Peyer's patch (tissue), 4 donors: ENCODE results near the gene OCIAD2. TPM values are rescaled to one million over a fixed set of nuclear protein-coding genes. Genes with fewer than 3 reads are reported as not detected.

Source experiments
- small RNA-seq, 2 donors: library from RNA; depleted of rRNA; stranded (forward); fragments of <200 nt; gene quantifications; one replicate each; pipeline ENCODE3, GENCODE V24; 2016
- total RNA-seq, 4 donors: library from RNA; depleted of rRNA; stranded (reverse); fragments of >200 nt; gene quantifications; one replicate each; pipeline ENCODE4 v1.1.0, GENCODE V29; 2016

OCIAD2 gene
- total RNA-seq, 4 donors from 2014 or later: 53.4 to 107 (median 65.7) TPM

Small RNAs within 50 kb of the gene (small RNA-seq; reads per million reads assigned to genes)
- 0 reads per million in 2 donors for gene AC020593.1
- gene RNU6-158P: 0 reads per million in 2 donors

Other genes with a start within 250 kb of the OCIAD2 start
- 100 to 1,000 TPM; 220 to 253 (median 241) TPM for gene FRYL, start 126.5 kb downstream of the OCIAD2 start, total RNA-seq
- gene OCIAD1, start 75.7 kb downstream of the OCIAD2 start, total RNA-seq: 100 to 1,000 TPM in 1 of 4 donors, 10 to 100 TPM in 3; 63.5 to 120 (median 76.5) TPM
- gene CWH43, start 79.5 kb upstream of the OCIAD2 start, total RNA-seq: under 1 TPM in 1 of 4 donors, not detected in 3; 0.70 TPM